Activated naive CD4-positive, alpha-beta T cell treated with anti-CD3 and anti-CD28 coated beads, Interleukin-2, amount 10 ng/mL, durations not matched to agents 7 days and 5 days (primary cell): ENCODE measurements around the gene FST.

ENCODE experiments used
- CTCF ChIA-PET: fragments of 350-600 bp; sonication (Branson Sonifier 250); formaldehyde crosslinking; loops from one replicate; lab custom pipeline; 2021; ENCODE audit warnings: antibody characterized with exemption; lab: Charles Lee
- DNase-seq: peaks from one replicate; pipeline ENCODE4 v3.0.0-alpha.2; 2020
- H3K27ac Mint-ChIP-seq: one replicate; pipeline ENCODE4 v1.8.0; 2021; ENCODE audit warnings: mild to moderate bottlenecking, moderate library complexity, mixed read lengths
- H3K27me3 Mint-ChIP-seq: one replicate; pipeline ENCODE4 v1.8.0; 2021; ENCODE audit warnings: mild to moderate bottlenecking, mixed read lengths
- H3K36me3 Mint-ChIP-seq: one replicate; pipeline ENCODE4 v1.8.0; 2021; ENCODE audit warnings: mixed read lengths
- H3K4me1 Mint-ChIP-seq: one replicate; pipeline ENCODE4 v1.8.0; 2021; ENCODE audit warnings: mixed read lengths
- H3K4me3 Mint-ChIP-seq: one replicate; pipeline ENCODE4 v1.8.0; 2021; ENCODE audit warnings: mild to moderate bottlenecking, moderate library complexity, mixed read lengths
- H3K9me3 Mint-ChIP-seq: one replicate; pipeline ENCODE4 v1.8.0; 2021; ENCODE audit warnings: mixed read lengths

Gene FST

DNA sequence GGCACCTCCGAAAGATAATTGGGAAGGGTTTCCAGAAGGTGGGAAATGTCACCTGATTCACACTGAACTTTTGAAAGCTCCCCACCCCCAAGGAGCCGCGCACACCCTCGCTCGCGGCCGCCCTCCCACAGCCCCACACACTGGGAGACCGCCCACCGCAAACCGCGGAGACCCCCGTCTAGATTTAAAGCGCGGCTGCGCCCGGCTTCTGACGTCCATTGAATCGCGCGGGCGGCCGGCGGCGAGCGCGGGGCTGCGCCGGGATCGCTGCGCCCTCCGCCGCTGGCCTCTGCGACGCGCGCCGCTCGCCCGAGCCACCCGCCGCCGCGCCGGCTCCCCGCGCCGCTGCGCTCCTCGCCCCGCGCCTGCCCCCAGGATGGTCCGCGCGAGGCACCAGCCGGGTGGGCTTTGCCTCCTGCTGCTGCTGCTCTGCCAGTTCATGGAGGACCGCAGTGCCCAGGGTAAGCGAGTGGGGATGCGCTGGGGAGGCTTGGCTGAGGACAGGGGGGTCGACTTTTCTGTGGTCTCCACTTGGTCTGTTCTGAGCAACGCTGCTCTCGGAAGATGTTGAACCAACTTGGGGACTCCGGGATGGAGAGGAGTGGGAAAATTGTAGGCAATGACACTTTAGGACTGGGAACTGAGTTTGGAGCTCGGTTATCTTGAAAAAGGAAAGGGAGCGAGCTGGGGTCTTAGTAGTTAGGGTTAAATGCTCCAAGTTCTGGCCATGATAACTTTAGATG is at the start of gene FST:
FST (plus strand) TSS at position 214 of the 743 bp plus-strand sequence; CDS start at position 377, 163 bp downstream.
- H3K27me3 Mint-ChIP-seq = peaks cover 75% of the 10 kb centered on the region
- no peak within 1 kb of the TSS for H3K27ac Mint-ChIP-seq
- peaks cover 40% of the 10 kb centered on the region for H3K4me1 Mint-ChIP-seq
- CTCF ChIA-PET = no interaction called here
- DNase-seq = peak; percentile 23
- H3K9me3 Mint-ChIP-seq = no peaks in the 10 kb centered on the region
- peak within 1 kb of the TSS; percentile 80 for H3K4me3 Mint-ChIP-seq
- no peaks in the 10 kb centered on the region for H3K36me3 Mint-ChIP-seq

DNA sequence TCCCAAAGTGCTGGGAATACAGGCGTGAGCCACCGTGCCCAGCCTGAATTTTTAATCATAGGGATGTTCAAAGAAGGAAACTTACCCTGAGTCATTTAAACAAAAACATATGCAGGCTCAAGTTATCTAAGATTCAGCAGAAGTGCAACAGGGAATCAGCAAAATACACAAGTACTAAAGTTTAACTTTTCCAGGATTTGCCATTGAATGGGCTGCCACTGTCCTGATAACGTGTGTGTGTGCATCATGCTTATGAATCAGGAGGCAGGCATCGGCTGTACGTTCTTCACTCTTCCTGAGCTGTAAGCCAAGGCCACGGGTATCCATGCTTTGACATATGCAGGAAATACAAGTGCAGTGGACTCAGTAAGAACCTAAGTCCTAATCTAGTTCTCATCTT is 48.8 kb upstream of the FST start:
- H3K9me3 Mint-ChIP-seq = no peaks in the 10 kb centered on the region
- no peak for DNase-seq
- no peak overlapping the region for H3K4me3 Mint-ChIP-seq
- H3K27ac Mint-ChIP-seq = no peak overlapping the region
- peaks cover 10% of the 10 kb centered on the region for H3K27me3 Mint-ChIP-seq
- no peaks in the 10 kb centered on the region for H3K4me1 Mint-ChIP-seq
- CTCF ChIA-PET = no interaction called here
- H3K36me3 Mint-ChIP-seq = no peaks in the 10 kb centered on the region

- Mint-ChIP-seq H3K27ac (no peak overlapping the region), H3K9me3 (no peaks in the 10 kb centered on the region), H3K27me3 (peaks cover 10% of the 10 kb centered on the region), H3K4me1 (no peaks in the 10 kb centered on the region), H3K36me3 (no peaks in the 10 kb centered on the region), H3K4me3 (no peak overlapping the region)
- CTCF ChIA-PET = no interaction called here
- DNase-seq = no peak
Measured at GRCh38 chr5:53433026-53433425, 47.4 kb upstream of the FST start.

- H3K9me3 Mint-ChIP-seq = no peaks in the 10 kb centered on the region
- peaks cover 10% of the 10 kb centered on the region for H3K27me3 Mint-ChIP-seq
- H3K4me3 Mint-ChIP-seq = no peak overlapping the region
- no peaks in the 10 kb centered on the region for H3K4me1 Mint-ChIP-seq
- H3K27ac Mint-ChIP-seq = no peak overlapping the region
- CTCF ChIA-PET = no interaction called here
- no peaks in the 10 kb centered on the region for H3K36me3 Mint-ChIP-seq
- no peak for DNase-seq
Measured at GRCh38 chr5:53434541-53434940, 45.9 kb upstream of the FST start.

- CTCF ChIA-PET = no interaction called here
- Mint-ChIP-seq H3K4me3 (no peak overlapping the region), H3K36me3 (no peaks in the 10 kb centered on the region), H3K27ac (no peak overlapping the region), H3K27me3 (peaks cover 6% of the 10 kb centered on the region), H3K4me1 (no peaks in the 10 kb centered on the region), H3K9me3 (no peaks in the 10 kb centered on the region)
- no peak for DNase-seq
Measured at GRCh38 chr5:53436480-53437191, 43.8 kb upstream of the FST start.

GRCh38 chr5:53438079-53438478 is 42.4 kb upstream of the FST start:
- Mint-ChIP-seq H3K36me3 (no peaks in the 10 kb centered on the region), H3K9me3 (no peaks in the 10 kb centered on the region), H3K27me3 (peaks cover 6% of the 10 kb centered on the region), H3K4me3 (no peak overlapping the region), H3K27ac (no peak overlapping the region), H3K4me1 (no peaks in the 10 kb centered on the region)
- DNase-seq = no peak
- CTCF ChIA-PET = no interaction called here

DNA sequence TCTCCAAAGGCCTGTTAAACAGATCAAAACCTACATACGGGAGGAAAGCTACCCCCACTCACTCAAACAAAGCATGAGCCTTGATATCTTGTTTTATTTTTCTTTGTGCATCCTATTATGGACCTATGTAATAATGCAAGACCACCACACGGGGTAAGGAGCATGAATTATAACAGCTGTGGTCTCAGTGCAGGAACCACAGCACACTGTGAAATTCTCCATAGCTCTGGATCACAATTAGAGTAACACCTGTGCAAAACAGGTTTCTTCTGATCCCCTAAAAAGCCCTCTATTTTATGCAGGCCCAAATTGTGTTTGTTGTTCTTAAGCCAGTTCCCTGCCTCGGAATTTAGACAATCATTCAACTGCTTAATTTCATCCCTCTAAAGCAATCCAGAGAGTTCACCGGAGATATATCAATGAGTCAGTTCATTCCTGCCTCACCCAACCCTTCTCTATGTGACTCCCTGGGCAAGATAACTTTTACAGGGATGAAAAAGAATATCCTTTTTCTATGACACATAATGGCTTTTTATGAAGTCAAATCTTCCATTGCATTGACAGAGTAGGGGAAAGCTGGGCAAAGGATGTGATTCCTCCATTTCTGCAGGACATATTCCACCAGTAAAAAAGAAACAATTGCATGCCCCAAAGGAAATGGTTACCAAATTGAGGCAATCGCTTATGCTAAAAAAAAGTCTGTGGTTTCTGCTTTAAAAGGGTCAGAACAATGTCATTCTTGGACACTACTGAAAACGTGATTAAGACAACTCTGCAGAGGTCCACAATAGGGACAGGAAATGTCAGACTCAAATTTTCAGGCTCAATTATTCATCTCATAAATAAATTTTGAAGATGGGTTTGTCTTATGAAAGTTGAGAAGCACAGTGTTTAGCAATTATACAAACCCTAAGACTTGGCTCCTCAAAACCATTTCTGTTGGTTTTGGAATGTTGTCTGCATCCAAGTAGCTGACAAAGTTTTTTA is 41.6 kb upstream of the FST start:
- H3K36me3 Mint-ChIP-seq = no peaks in the 10 kb centered on the region
- CTCF ChIA-PET = no interaction called here
- H3K4me3 Mint-ChIP-seq = no peak overlapping the region

GRCh38 chr5:53442961-53443360 is 37.5 kb upstream of the FST start:
- H3K36me3 Mint-ChIP-seq = no peaks in the 10 kb centered on the region
- H3K27me3 Mint-ChIP-seq = no peaks in the 10 kb centered on the region
- no peak overlapping the region for H3K4me3 Mint-ChIP-seq
- H3K9me3 Mint-ChIP-seq = no peaks in the 10 kb centered on the region
- no peak for DNase-seq
- H3K27ac Mint-ChIP-seq = no peak overlapping the region
- H3K4me1 Mint-ChIP-seq = no peaks in the 10 kb centered on the region
- CTCF ChIA-PET = no interaction called here

More for the DNA sequence above, 41.6 kb upstream of the FST start:
- H3K27ac Mint-ChIP-seq = no peak overlapping the region
- peaks cover 6% of the 10 kb centered on the region for H3K27me3 Mint-ChIP-seq
- no peaks in the 10 kb centered on the region for H3K9me3 Mint-ChIP-seq
- no peak for DNase-seq
- H3K4me1 Mint-ChIP-seq = no peaks in the 10 kb centered on the region

GRCh38 chr5:53445569-53445968 is 34.9 kb upstream of the FST start:
- no peaks in the 10 kb centered on the region for H3K4me1 Mint-ChIP-seq
- CTCF ChIA-PET = no interaction called here
- no peaks in the 10 kb centered on the region for H3K36me3 Mint-ChIP-seq
- no peak overlapping the region for H3K27ac Mint-ChIP-seq
- DNase-seq = no peak
- H3K4me3 Mint-ChIP-seq = no peak overlapping the region
- peaks cover 2% of the 10 kb centered on the region for H3K27me3 Mint-ChIP-seq
- H3K9me3 Mint-ChIP-seq = no peaks in the 10 kb centered on the region

GRCh38 chr5:53446908-53447307 is 33.5 kb upstream of the FST start:
- CTCF ChIA-PET = no interaction called here
- Mint-ChIP-seq H3K4me3 (no peak overlapping the region), H3K4me1 (no peaks in the 10 kb centered on the region), H3K36me3 (no peaks in the 10 kb centered on the region), H3K27ac (no peak overlapping the region), H3K9me3 (no peaks in the 10 kb centered on the region), H3K27me3 (peaks cover 3% of the 10 kb centered on the region)
- no peak for DNase-seq

DNA sequence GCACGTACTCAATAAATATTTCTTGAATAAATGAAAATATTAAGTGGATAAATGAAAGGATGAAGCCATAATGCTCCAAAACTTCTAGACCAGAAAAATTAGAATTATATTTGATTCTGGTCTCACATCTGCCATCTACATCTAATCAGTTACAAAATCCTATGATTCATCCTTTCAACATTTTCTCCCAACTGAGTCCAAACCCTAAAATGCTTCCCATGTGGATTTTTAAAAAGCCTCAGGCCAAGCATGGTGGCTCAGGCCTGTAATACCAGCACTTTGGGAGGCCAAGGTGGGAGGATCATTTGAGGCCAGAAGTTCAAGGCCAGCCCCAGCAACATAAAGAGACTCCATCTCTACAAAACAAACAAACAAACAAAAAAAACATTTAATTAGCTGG is 31.6 kb upstream of the FST start:
- Mint-ChIP-seq H3K4me3 (no peak overlapping the region), H3K4me1 (no peaks in the 10 kb centered on the region), H3K27ac (no peak overlapping the region), H3K9me3 (no peaks in the 10 kb centered on the region), H3K27me3 (peaks cover 3% of the 10 kb centered on the region), H3K36me3 (no peaks in the 10 kb centered on the region)
- CTCF ChIA-PET = no interaction called here
- no peak for DNase-seq

- H3K27me3 Mint-ChIP-seq = peaks cover 3% of the 10 kb centered on the region
- H3K9me3 Mint-ChIP-seq = no peaks in the 10 kb centered on the region
- H3K36me3 Mint-ChIP-seq = no peaks in the 10 kb centered on the region
- H3K4me3 Mint-ChIP-seq = no peak overlapping the region
- CTCF ChIA-PET = no interaction called here
- H3K4me1 Mint-ChIP-seq = no peaks in the 10 kb centered on the region
- no peak for DNase-seq
- no peak overlapping the region for H3K27ac Mint-ChIP-seq
Measured at GRCh38 chr5:53453898-53454718, 26.3 kb upstream of the FST start.

GRCh38 chr5:53454719-53455000 is 25.8 kb upstream of the FST start:
- Mint-ChIP-seq H3K9me3 (no peaks in the 10 kb centered on the region), H3K4me3 (no peak overlapping the region), H3K36me3 (no peaks in the 10 kb centered on the region), H3K27me3 (peaks cover 3% of the 10 kb centered on the region), H3K4me1 (no peaks in the 10 kb centered on the region), H3K27ac (no peak overlapping the region)
- no peak for DNase-seq
- CTCF ChIA-PET = no interaction called here

- Mint-ChIP-seq H3K27ac (no peak overlapping the region), H3K4me3 (no peak overlapping the region), H3K9me3 (no peaks in the 10 kb centered on the region), H3K27me3 (peaks cover 4% of the 10 kb centered on the region), H3K36me3 (no peaks in the 10 kb centered on the region), H3K4me1 (no peaks in the 10 kb centered on the region)
- CTCF ChIA-PET = no interaction called here
- DNase-seq = no peak
Measured at GRCh38 chr5:53456366-53456765, 24.1 kb upstream of the FST start.
